Measurements from ENCODE around the gene METRN.

The METRN gene

GRCh38 chr16:760545-761343 is 45.8 kb downstream of the METRN start, which contains the start of gene MSLN:
Gene MSLN, plus strand, starts transcription at chr16:760734. Its CDS starts 1,947 bp downstream, at chr16:762681.
- Histone ChIP-seq H3K9me3 (replicated peaks in 1 of 11) (peaks cover 0 to 5% (median 0%) of the 10 kb centered on the region in 11 experiments; a peak in 2 of 22 replicates), H4K20me1 (no peaks in the 10 kb centered on the region; a peak in 1 of 22 replicates), H3K4me1 (peaks cover 20 to 49% (median 40%) of the 10 kb centered on the region in 10 experiments), H3K27ac (no peak within 1 kb of the TSS), H3K4me2 (peak within 1 kb of the TSS; percentile 1 to 58 (median 36); a peak in 17 of 22 replicates), H3K4me3 (no peak within 1 kb of the TSS), H3K36me3 (no peaks in the 10 kb centered on the region), H3K9ac (no peak within 1 kb of the TSS; a peak in 1 of 22 replicates), H3K27me3 (no peaks in the 10 kb centered on the region)
- TF ChIP-seq Cebpa-rat (IDR thresholded peaks at IDR 0.05) = no peak

GRCh38 chr16:761625-762513 is 47.0 kb downstream of the METRN start:
- peak overlapping the region in 10 of 11 experiments; percentile 9 to 58 (median 36); a peak in 17 of 22 replicates for H3K4me2 ChIP-seq
- no peaks in the 10 kb centered on the region for H3K27me3 ChIP-seq
- H3K4me3 ChIP-seq = no peak overlapping the region
- no peaks in the 10 kb centered on the region for H3K9me3 ChIP-seq (replicated peaks in 1 of 11)
- no peaks in the 10 kb centered on the region for H3K36me3 ChIP-seq
- peaks cover 14 to 44% (median 35%) of the 10 kb centered on the region in 10 experiments for H3K4me1 ChIP-seq
- no peaks in the 10 kb centered on the region; a peak in 1 of 22 replicates for H4K20me1 ChIP-seq
- no peak overlapping the region for H3K27ac ChIP-seq
- TF ChIP-seq Cebpa-rat (IDR thresholded peaks at IDR 0.05) = no peak
- 0 out of 22 replicates have a peak overlapping the region, but pooled peaks of 1 of the 11 experiments have one; percentile 5 for H3K9ac ChIP-seq

GRCh38 chr16:762595-763268 is 47.8 kb downstream of the METRN start:
- H3K4me1 ChIP-seq = peaks cover 5 to 35% (median 26%) of the 10 kb centered on the region in 10 experiments

GRCh38 chr16:763369-764183 is 48.7 kb downstream of the METRN start:
- TF ChIP-seq Cebpa-rat (IDR thresholded peaks at IDR 0.05) = no peak
- Histone ChIP-seq H3K27ac (no peak overlapping the region), H3K27me3 (no peaks in the 10 kb centered on the region), H3K9me3 (replicated peaks in 1 of 11) (no peaks in the 10 kb centered on the region), H4K20me1 (no peaks in the 10 kb centered on the region; a peak in 1 of 22 replicates), H3K36me3 (no peaks in the 10 kb centered on the region), H3K4me3 (no peak overlapping the region), H3K4me2 (0 out of 22 replicates have a peak overlapping the region, but pooled peaks of 1 of the 11 experiments have one; percentile 50), H3K4me1 (peaks cover 0 to 29% (median 21%) of the 10 kb centered on the region in 10 experiments; a peak in 19 of 20 replicates), H3K9ac (no peak overlapping the region)

More at GRCh38 chr16:762595-763268, 47.8 kb downstream of the METRN start:
- Histone ChIP-seq H3K4me3 (no peak overlapping the region), H3K4me2 (peak overlapping the region in 6 of 11 experiments; percentile 28 to 58 (median 38); a peak in 8 of 22 replicates), H3K27ac (no peak overlapping the region), H3K27me3 (no peaks in the 10 kb centered on the region), H3K9me3 (replicated peaks in 1 of 11) (no peaks in the 10 kb centered on the region), H3K36me3 (no peaks in the 10 kb centered on the region), H4K20me1 (no peaks in the 10 kb centered on the region; a peak in 1 of 22 replicates), H3K9ac (0 out of 22 replicates have a peak overlapping the region, but pooled peaks of 2 of the 11 experiments have one; percentile 2 to 5)
- TF ChIP-seq Cebpa-rat (IDR thresholded peaks at IDR 0.05) = no peak

- TF ChIP-seq Cebpa-rat (IDR thresholded peaks at IDR 0.05) = no peak
- Histone ChIP-seq H3K27me3 (no peaks in the 10 kb centered on the region), H3K4me2 (no peak overlapping the region), H3K4me1 (peaks cover 0 to 29% (median 21%) of the 10 kb centered on the region in 10 experiments; a peak in 19 of 20 replicates), H3K4me3 (no peak overlapping the region), H3K36me3 (no peaks in the 10 kb centered on the region), H3K9ac (no peak overlapping the region), H3K27ac (no peak overlapping the region), H4K20me1 (no peaks in the 10 kb centered on the region; a peak in 1 of 22 replicates), H3K9me3 (replicated peaks in 1 of 11) (no peaks in the 10 kb centered on the region)
Observed at GRCh38 chr16:764184-764750, 49.3 kb downstream of the METRN start.

- no peaks in the 10 kb centered on the region for H3K27me3 ChIP-seq
Observed at GRCh38 chr16:764848-765487, 50.0 kb downstream of the METRN start.

GRCh38 chr16:765488-765865 is 50.6 kb downstream of the METRN start:
- Histone ChIP-seq H4K20me1 (no peaks in the 10 kb centered on the region; a peak in 1 of 22 replicates), H3K9ac (no peak overlapping the region), H3K9me3 (replicated peaks in 1 of 11) (no peaks in the 10 kb centered on the region), H3K4me1 (peaks cover 0 to 28% (median 21%) of the 10 kb centered on the region in 10 experiments; a peak in 19 of 20 replicates), H3K36me3 (no peaks in the 10 kb centered on the region), H3K4me3 (no peak overlapping the region), H3K27ac (no peak overlapping the region), H3K4me2 (no peak overlapping the region), H3K27me3 (no peaks in the 10 kb centered on the region)
- TF ChIP-seq Cebpa-rat (IDR thresholded peaks at IDR 0.05) = no peak

More at GRCh38 chr16:764848-765487, 50.0 kb downstream of the METRN start:
- TF ChIP-seq Cebpa-rat (IDR thresholded peaks at IDR 0.05) = no peak
- H3K9me3 ChIP-seq (replicated peaks in 1 of 11) = no peaks in the 10 kb centered on the region
- no peaks in the 10 kb centered on the region for H3K36me3 ChIP-seq
- no peak overlapping the region for H3K4me3 ChIP-seq
- H4K20me1 ChIP-seq = no peaks in the 10 kb centered on the region; a peak in 1 of 22 replicates
- H3K4me2 ChIP-seq = no peak overlapping the region
- no peak overlapping the region for H3K9ac ChIP-seq
- H3K4me1 ChIP-seq = peaks cover 0 to 29% (median 21%) of the 10 kb centered on the region in 10 experiments; a peak in 19 of 20 replicates
- no peak overlapping the region for H3K27ac ChIP-seq
